ENCODE measurements around the gene TTN. TPM values are rescaled to one million over a fixed set of nuclear protein-coding genes. Genes with fewer than 3 reads are reported as not detected.

TTN gene
- total and polyA plus RNA-seq, 2 of the 4 experiments (the other 2 are of a cell fraction), result 0.02 to 0.18 TPM

DNA sequence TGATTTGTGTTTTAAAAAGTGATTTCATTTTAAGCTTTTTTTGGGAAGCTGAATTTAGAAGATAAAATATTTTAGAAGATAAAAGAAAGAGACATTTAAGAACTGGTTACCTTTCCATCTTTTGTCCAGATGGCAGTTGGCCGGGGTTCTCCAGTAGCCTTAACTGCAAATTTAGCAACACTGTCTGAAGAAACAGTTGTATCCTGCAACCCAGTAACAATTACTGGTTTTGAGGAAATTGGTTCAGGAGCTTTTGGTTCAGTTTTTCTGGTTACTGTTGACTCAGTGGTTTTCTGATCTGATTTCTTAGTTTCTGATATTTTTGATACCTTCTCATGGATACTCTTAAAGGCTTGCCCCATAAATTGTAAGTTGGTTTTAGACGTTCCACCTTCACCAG, 277.1 kb downstream of the TTN start:
- no TSS peak for BruUV-seq (replicated peaks)
- Histone ChIP-seq H3K36me3 (ENCODE audit: control insufficient read depth, insufficient read depth, low read length) (peaks cover 17% of the 10 kb centered on the region), H4K8ac (ENCODE audit: low read depth in 2 of 2, low read length in 2 of 2) (no peak overlapping the region), H3K4me1 (ENCODE audit: control insufficient read depth, insufficient read depth, low read length) (no peaks in the 10 kb centered on the region), H4K20me1 (ENCODE audit: insufficient read depth, low read length) (no peaks in the 10 kb centered on the region), H3K9ac (ENCODE audit: low read depth, low read length) (no peak overlapping the region), H3K4me3 (ENCODE audit: insufficient read depth, low read depth, low read length) (no peak overlapping the region), H3K79me1 (ENCODE audit: low read depth in 1 of 2, low read length in 2 of 2) (peaks cover 9 to 51% of the 10 kb centered on the region in 2 experiments; a peak in 3 of 4 replicates), H3K56ac (ENCODE audit: extremely low read depth, insufficient read depth, low read length) (no peak overlapping the region), H3K9me3 (ENCODE audit: control insufficient read depth, insufficient read depth, low read length) (no peaks in the 10 kb centered on the region), H2BK15ac (ENCODE audit: low read depth, low read length) (no peak overlapping the region), H3K18ac (ENCODE audit: low read depth, low read length) (no peak overlapping the region), H2AK5ac (ENCODE audit: low read depth, low read length) (no peak overlapping the region), H4K91ac (ENCODE audit: insufficient read depth, low read depth, low read length) (no peak overlapping the region), H4K5ac (ENCODE audit: low read depth, low read length) (no peak overlapping the region), H2BK20ac (ENCODE audit: low read depth, low read length) (no peak overlapping the region), H3K27ac (ENCODE audit: insufficient read depth, low read length) (no peak overlapping the region), H3K4me2 (ENCODE audit: low read depth, low read length) (no peak overlapping the region), H3K27me3 (ENCODE audit: control insufficient read depth, insufficient read depth, low read length) (no peaks in the 10 kb centered on the region), H3K4ac (ENCODE audit: low read depth, low read length) (no peak overlapping the region), H3K14ac (replicated peaks; ENCODE audit: low read depth, low read length) (no peak overlapping the region), H2BK5ac (ENCODE audit: low read depth, low read length, poor library complexity, severe bottlenecking) (no peak overlapping the region), H3K23ac (ENCODE audit: low read depth, low read length) (no peak overlapping the region), H3K9me1 (ENCODE audit: insufficient read depth, low read length) (no peaks in the 10 kb centered on the region; the same call in 1 of the 2 replicates), H2AFZ (replicated peaks; ENCODE audit: low read length, poor library complexity) (no peak overlapping the region), H2AK9ac (replicated peaks; ENCODE audit: low read depth, low read length, poor library complexity) (no peak overlapping the region), H2BK120ac (ENCODE audit: low read depth, low read length) (no peak overlapping the region)
- ATAC-seq (ENCODE audit: low read depth) (no peak), DNase-seq (no peak)
- intact Hi-C loops (cut with micrococcal nuclease) (no loop called here), in situ Hi-C loops (cut with MboI; ENCODE audit: low sequenced_read_pairs) (no loop called here), dilution Hi-C loops (cut with HindIII; ENCODE audit: low sequenced_read_pairs, unreplicated experiment) (no loop called here)
- TF ChIP-seq NFE2L2 (IDR thresholded peaks at IDR 0.05; ENCODE audit: low read depth, low read length) (no peak), CHD1 (IDR thresholded peaks at IDR 0.05; ENCODE audit: low read depth, low read length) (no peak), RAD21 (IDR thresholded peaks at IDR 0.05; ENCODE audit: low read length) (no peak), SMC3 (IDR thresholded peaks at IDR 0.05; ENCODE audit: low read depth, low read length) (no peak), BHLHE40 (IDR thresholded peaks at IDR 0.05; ENCODE audit: low read depth, low read length) (no peak), CEBPB (IDR thresholded peaks at IDR 0.05; ENCODE audit: low read depth, low read length) (no peak), FOS (IDR thresholded peaks at IDR 0.05; ENCODE audit: low read depth, low read length) (no peak), POLR2A (IDR thresholded peaks at IDR 0.05; ENCODE audit: low read depth, low read length) (no peak), MXI1 (IDR thresholded peaks at IDR 0.05; ENCODE audit: borderline replicate concordance, low read depth, low read length) (no peak), MAZ (IDR thresholded peaks at IDR 0.05; ENCODE audit: borderline replicate concordance, low read depth, low read length) (no peak)
- TF ChIP-seq, protein P1, sequence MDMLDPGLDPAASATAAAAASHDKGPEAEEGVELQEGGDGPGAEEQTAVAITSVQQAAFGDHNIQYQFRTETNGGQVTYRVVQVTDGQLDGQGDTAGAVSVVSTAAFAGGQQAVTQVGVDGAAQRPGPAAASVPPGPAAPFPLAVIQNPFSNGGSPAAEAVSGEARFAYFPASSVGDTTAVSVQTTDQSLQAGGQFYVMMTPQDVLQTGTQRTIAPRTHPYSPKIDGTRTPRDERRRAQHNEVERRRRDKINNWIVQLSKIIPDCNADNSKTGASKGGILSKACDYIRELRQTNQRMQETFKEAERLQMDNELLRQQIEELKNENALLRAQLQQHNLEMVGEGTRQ (IDR thresholded peaks at IDR 0.05; ENCODE audit: low read depth, low read length), result no peak
- TF ChIP-seq, protein P2, sequence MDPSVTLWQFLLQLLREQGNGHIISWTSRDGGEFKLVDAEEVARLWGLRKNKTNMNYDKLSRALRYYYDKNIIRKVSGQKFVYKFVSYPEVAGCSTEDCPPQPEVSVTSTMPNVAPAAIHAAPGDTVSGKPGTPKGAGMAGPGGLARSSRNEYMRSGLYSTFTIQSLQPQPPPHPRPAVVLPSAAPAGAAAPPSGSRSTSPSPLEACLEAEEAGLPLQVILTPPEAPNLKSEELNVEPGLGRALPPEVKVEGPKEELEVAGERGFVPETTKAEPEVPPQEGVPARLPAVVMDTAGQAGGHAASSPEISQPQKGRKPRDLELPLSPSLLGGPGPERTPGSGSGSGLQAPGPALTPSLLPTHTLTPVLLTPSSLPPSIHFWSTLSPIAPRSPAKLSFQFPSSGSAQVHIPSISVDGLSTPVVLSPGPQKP (IDR thresholded peaks at IDR 0.05; ENCODE audit: borderline replicate concordance, low read depth, low read length), result no peak
- TF ChIP-seq, protein P3, sequence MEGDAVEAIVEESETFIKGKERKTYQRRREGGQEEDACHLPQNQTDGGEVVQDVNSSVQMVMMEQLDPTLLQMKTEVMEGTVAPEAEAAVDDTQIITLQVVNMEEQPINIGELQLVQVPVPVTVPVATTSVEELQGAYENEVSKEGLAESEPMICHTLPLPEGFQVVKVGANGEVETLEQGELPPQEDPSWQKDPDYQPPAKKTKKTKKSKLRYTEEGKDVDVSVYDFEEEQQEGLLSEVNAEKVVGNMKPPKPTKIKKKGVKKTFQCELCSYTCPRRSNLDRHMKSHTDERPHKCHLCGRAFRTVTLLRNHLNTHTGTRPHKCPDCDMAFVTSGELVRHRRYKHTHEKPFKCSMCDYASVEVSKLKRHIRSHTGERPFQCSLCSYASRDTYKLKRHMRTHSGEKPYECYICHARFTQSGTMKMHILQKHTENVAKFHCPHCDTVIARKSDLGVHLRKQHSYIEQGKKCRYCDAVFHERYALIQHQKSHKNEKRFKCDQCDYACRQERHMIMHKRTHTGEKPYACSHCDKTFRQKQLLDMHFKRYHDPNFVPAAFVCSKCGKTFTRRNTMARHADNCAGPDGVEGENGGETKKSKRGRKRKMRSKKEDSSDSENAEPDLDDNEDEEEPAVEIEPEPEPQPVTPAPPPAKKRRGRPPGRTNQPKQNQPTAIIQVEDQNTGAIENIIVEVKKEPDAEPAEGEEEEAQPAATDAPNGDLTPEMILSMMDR (conservative IDR thresholded peaks at IDR 0.05; ENCODE audit: low read depth, low read length), result no peak
- CTCF ChIA-PET, result interaction anchor here (0.7 kb wide), 1 partner anchor 11 kb away, joined by 3 read pairs; no protein-coding TSS in a partner anchor
- WGBS, 2 experiments (ENCODE audit: extremely low coverage in 2 of 2, insufficient read length in 1 of 2), result no CpG with 5 or more reads among the region's 2 CpGs
- POLR2A ChIA-PET (ENCODE audit: unreplicated experiment), result no interaction called here

Data from IMR-90 (cell line).